ENCODE data around the gene PXMP4.

Gene PXMP4

DNA sequence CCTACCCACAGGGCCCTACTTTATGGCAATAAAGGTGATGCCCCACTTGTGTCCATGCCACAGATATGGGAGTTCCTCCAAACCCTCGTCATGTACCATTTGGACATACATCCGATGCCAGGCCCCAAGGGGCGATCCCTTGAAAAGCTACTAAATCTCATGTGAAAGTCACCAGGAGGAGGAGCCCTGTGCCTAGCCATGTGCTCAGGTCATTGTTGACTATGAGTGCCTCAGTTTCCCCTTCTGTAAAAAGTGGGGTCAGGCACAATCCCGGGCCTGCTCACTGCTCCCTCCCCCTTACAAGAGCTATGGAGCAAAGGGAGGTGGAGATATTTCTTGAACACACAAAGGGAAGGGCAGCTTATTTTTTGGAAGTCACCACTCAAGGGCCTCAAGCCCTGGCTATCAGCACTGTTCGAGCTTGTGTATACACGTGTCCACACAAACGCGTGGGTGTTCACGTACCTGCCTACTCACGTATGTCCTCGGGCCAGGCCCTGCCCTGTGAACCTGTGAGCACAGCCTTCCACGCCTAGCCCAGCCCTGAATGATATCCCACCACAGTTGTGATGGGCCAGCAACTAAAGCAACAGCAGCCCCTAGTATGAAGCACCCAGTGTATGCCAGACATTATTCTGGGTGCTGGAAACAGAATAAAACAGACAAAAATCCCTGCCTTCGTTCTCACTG lies 51.5 kb downstream of the PXMP4 start:
- Histone ChIP-seq H3K4me1 (ENCODE audit: low read depth, poor library complexity, severe bottlenecking) (peaks cover 69% of the 10 kb centered on the region), H4K20me1 (ENCODE audit: insufficient read depth) (no peaks in the 10 kb centered on the region), H3K36me3 (ENCODE audit: insufficient read depth) (no peaks in the 10 kb centered on the region), H2AFZ (ENCODE audit: low read depth) (no peak overlapping the region), H3K4me3 (IDR thresholded peaks at IDR 0.05; ENCODE audit: insufficient read depth, low read depth, low read length) (no peak overlapping the region), H3K79me2 (ENCODE audit: insufficient read depth, low read depth) (peaks cover 36% of the 10 kb centered on the region), H3K27ac (peak overlapping the region; percentile 74; the same call in 1 of the 2 replicates), H3K4me2 (peak overlapping the region; percentile 67), H3K27me3 (ENCODE audit: insufficient read depth, low read depth) (no peaks in the 10 kb centered on the region), H3K9ac (peak overlapping the region; percentile 75; the same call in 1 of the 2 replicates)
- TF ChIP-seq, protein P1, sequence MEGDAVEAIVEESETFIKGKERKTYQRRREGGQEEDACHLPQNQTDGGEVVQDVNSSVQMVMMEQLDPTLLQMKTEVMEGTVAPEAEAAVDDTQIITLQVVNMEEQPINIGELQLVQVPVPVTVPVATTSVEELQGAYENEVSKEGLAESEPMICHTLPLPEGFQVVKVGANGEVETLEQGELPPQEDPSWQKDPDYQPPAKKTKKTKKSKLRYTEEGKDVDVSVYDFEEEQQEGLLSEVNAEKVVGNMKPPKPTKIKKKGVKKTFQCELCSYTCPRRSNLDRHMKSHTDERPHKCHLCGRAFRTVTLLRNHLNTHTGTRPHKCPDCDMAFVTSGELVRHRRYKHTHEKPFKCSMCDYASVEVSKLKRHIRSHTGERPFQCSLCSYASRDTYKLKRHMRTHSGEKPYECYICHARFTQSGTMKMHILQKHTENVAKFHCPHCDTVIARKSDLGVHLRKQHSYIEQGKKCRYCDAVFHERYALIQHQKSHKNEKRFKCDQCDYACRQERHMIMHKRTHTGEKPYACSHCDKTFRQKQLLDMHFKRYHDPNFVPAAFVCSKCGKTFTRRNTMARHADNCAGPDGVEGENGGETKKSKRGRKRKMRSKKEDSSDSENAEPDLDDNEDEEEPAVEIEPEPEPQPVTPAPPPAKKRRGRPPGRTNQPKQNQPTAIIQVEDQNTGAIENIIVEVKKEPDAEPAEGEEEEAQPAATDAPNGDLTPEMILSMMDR (conservative IDR thresholded peaks at IDR 0.05; ENCODE audit: low read depth, low read length): no peak

DNA sequence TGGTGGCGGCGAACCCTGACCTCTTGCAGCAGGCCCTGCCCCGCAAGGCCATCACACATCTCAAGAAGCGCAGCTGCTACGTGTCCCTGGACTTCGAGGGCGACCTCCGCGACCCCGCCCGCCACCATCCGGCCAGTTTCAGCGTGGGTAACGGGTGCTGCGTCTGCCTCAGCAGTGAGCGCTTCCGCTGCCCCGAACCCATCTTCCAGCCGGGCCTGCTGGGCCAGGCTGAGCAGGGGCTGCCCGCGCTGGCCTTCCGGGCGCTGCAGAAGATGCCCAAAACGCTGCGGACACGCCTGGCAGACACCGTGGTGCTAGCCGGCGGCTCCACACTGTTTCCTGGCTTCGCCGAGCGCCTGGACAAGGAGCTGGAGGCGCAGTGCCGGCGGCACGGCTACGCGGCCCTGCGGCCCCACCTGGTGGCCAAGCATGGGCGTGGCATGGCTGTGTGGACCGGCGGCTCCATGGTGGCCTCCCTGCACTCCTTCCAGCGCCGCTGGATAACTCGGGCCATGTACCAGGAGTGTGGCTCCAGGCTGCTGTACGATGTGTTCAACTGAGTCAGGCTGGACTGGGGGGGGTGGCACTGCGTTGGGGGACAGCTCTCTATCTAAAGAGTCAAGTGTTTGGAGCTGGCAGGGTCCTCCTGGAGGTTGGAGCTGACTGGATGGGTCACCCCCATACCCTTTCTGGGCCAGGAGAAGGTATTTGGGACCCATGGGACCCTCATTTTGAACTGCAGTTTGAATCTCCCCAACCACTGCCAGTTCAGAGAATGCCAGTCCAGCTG lies 52.2 kb downstream of the PXMP4 start:
- H3K4me1 ChIP-seq (ENCODE audit: low read depth, poor library complexity, severe bottlenecking): peaks cover 73% of the 10 kb centered on the region
- peak overlapping the region; percentile 75 for H3K9ac ChIP-seq
- no peak overlapping the region for H3K4me3 ChIP-seq (IDR thresholded peaks at IDR 0.05; ENCODE audit: insufficient read depth, low read depth, low read length)

DNA sequence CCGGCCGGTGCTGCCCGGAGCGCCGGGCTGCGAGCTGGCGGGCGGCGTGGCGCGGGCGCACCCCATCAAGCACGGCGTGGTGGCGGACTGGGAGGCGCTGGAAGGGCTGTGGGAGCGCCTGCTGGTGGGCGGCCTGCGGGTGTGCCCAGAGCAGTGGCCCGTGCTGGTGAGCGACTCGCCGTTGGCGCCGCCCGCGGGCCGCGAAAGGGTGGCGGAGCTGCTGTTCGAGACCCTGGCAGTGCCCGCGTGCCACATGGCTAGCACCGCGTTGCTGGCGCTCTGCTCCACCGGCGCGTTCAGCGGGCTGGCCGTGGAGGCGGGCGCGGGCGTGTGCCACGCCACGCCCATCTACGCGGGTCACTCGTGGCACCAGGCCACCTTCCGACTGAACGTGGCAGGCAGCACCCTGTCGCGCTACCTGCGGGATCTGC lies 52.9 kb downstream of the PXMP4 start:
- peaks cover 22% of the 10 kb centered on the region for H3K79me2 ChIP-seq (ENCODE audit: insufficient read depth, low read depth)
- H3K36me3 ChIP-seq (ENCODE audit: insufficient read depth): no peaks in the 10 kb centered on the region
- no peaks in the 10 kb centered on the region for H4K20me1 ChIP-seq (ENCODE audit: insufficient read depth)
- H3K4me2 ChIP-seq: peak overlapping the region; percentile 67
- peak overlapping the region; percentile 52 for H2AFZ ChIP-seq (ENCODE audit: low read depth)
- peak overlapping the region; percentile 75 for H3K9ac ChIP-seq
- no peaks in the 10 kb centered on the region for H3K27me3 ChIP-seq (ENCODE audit: insufficient read depth, low read depth)
- peaks cover 73% of the 10 kb centered on the region for H3K4me1 ChIP-seq (ENCODE audit: low read depth, poor library complexity, severe bottlenecking)
- H3K27ac ChIP-seq: peak overlapping the region; percentile 74
- TF ChIP-seq, protein P1 (conservative IDR thresholded peaks at IDR 0.05; ENCODE audit: low read depth, low read length): no peak
- H3K4me3 ChIP-seq (IDR thresholded peaks at IDR 0.05; ENCODE audit: insufficient read depth, low read depth, low read length): no peak overlapping the region

More for the DNA sequence above, 52.2 kb downstream of the PXMP4 start:
- Histone ChIP-seq H3K27me3 (ENCODE audit: insufficient read depth, low read depth) (no peaks in the 10 kb centered on the region), H3K79me2 (ENCODE audit: insufficient read depth, low read depth) (peaks cover 28% of the 10 kb centered on the region), H3K27ac (peak overlapping the region; percentile 74), H3K36me3 (ENCODE audit: insufficient read depth) (no peaks in the 10 kb centered on the region), H3K4me2 (peak overlapping the region; percentile 67), H2AFZ (ENCODE audit: low read depth) (peak overlapping the region; percentile 52), H4K20me1 (ENCODE audit: insufficient read depth) (no peaks in the 10 kb centered on the region)
- TF ChIP-seq, protein P1 (conservative IDR thresholded peaks at IDR 0.05; ENCODE audit: low read depth, low read length): peak; percentile 92

DNA sequence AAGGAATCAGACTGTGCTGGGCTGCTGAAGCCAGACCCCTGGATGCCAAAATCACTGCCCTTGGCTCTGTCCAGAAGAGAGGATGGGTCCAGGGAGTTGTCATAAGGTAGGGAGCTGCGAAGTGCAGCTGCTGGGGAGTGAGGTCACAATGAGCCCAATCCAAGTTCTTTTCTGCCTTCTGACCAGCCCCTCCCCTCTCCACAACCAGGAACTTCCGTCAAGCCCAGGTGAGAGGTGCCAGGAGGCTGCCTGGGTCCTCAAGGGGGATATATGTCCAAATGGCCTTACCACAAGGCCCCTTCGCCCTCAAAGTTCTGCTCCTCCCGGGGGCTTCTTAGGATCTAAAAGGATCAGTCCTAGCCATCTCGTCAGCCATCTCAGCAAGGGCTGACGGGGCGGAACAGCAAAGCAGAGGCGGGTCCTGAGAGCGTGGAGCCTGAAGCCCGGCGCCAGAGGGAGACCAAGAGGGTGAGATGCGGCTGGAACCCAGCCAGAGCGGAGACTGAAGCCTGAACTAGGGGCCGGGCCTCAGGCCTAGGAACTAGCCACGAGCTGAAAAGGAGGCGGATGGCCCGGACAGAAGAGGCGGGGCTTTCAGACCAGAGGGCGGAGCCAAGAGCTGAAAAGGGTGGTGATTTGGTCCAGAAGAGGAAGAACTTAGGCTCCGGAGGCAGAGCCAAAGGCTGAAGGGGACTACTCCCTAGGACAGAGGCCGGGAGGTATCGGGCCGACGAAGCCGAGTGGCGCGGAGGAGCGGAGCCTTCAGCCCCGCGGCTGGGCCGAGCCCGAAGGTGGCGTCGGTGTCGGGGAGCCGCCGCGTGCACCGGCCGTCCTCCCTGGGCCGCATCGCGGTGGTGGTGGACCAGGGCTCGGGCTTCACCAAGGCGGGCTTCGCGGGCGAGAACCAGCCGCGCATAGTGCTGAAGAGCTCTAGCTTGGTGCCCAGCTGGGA lies 53.5 kb downstream of the PXMP4 start, which contains the start of gene ACTL10:
ACTL10 (plus strand) TSS at position 651 of the 952 bp plus-strand sequence. CDS start 555 bp downstream, outside the sequence.
- H4K20me1 ChIP-seq (ENCODE audit: insufficient read depth): no peaks in the 10 kb centered on the region
- TF ChIP-seq, protein P1 (conservative IDR thresholded peaks at IDR 0.05; ENCODE audit: low read depth, low read length): no peak
- H3K9ac ChIP-seq: peak within 1 kb of the TSS; percentile 75
- H3K4me1 ChIP-seq (ENCODE audit: low read depth, poor library complexity, severe bottlenecking): peaks cover 73% of the 10 kb centered on the region
- H3K27me3 ChIP-seq (ENCODE audit: insufficient read depth, low read depth): no peaks in the 10 kb centered on the region
- H3K79me2 ChIP-seq (ENCODE audit: insufficient read depth, low read depth): peaks cover 15% of the 10 kb centered on the region; the same call in 1 of the 2 replicates
- H2AFZ ChIP-seq (ENCODE audit: low read depth): peak within 1 kb of the TSS; percentile 52
- H3K4me2 ChIP-seq: peak within 1 kb of the TSS; percentile 96
- peak within 1 kb of the TSS; percentile 74 for H3K27ac ChIP-seq
- H3K4me3 ChIP-seq (IDR thresholded peaks at IDR 0.05; ENCODE audit: insufficient read depth, low read depth, low read length): no peak within 1 kb of the TSS
- no peaks in the 10 kb centered on the region for H3K36me3 ChIP-seq (ENCODE audit: insufficient read depth)
